T follicular helper cell (primary cell): ENCODE measurements around the gene DENND1A.

Experiments used
- DNase-seq: peaks from one replicate; pipeline ENCODE4 v3.0.0-alpha.2; 2020; ENCODE audit warnings: low read depth

The DENND1A gene

GRCh38 chr9:123425261-123425821 is 504.6 kb downstream of the DENND1A start:
- DNase-seq: no peak

GRCh38 chr9:123424552-123425225 is 505.2 kb downstream of the DENND1A start:
- DNase-seq: no peak

GRCh38 chr9:123424131-123424530 is 505.8 kb downstream of the DENND1A start:
- DNase-seq: no peak

GRCh38 chr9:123423311-123423640 is 506.6 kb downstream of the DENND1A start:
- no peak for DNase-seq

GRCh38 chr9:123422635-123423310 is 507.2 kb downstream of the DENND1A start:
- DNase-seq: no peak

GRCh38 chr9:123421801-123422455 is 508.0 kb downstream of the DENND1A start:
- no peak for DNase-seq

GRCh38 chr9:123421186-123421585 is 508.7 kb downstream of the DENND1A start:
- DNase-seq: no peak

GRCh38 chr9:123420592-123421111 is 509.3 kb downstream of the DENND1A start:
- DNase-seq: no peak

- no peak for DNase-seq
Observed at GRCh38 chr9:123419721-123420591, 510.0 kb downstream of the DENND1A start.

- DNase-seq: no peak
Observed at GRCh38 chr9:123419091-123419490, 510.8 kb downstream of the DENND1A start.

- DNase-seq: no peak
Observed at GRCh38 chr9:123418506-123418905, 511.4 kb downstream of the DENND1A start.

GRCh38 chr9:123418052-123418430 is 511.9 kb downstream of the DENND1A start:
- DNase-seq: no peak

- DNase-seq: no peak
Observed at GRCh38 chr9:123417289-123418051, 512.5 kb downstream of the DENND1A start.

- DNase-seq: no peak
Observed at GRCh38 chr9:123416176-123416575, 513.8 kb downstream of the DENND1A start.

- no peak for DNase-seq
Observed at GRCh38 chr9:123414936-123415930, 514.7 kb downstream of the DENND1A start.

GRCh38 chr9:123414204-123414603 is 515.7 kb downstream of the DENND1A start:
- no peak for DNase-seq

GRCh38 chr9:123412171-123412820 is 517.6 kb downstream of the DENND1A start:
- no peak for DNase-seq

GRCh38 chr9:123411636-123412035 is 518.3 kb downstream of the DENND1A start:
- DNase-seq: no peak

GRCh38 chr9:123411191-123411590 is 518.7 kb downstream of the DENND1A start:
- DNase-seq: no peak
